T-helper 2 cell treated with Interferon-gamma antibody and Interleukin-4, amounts not matched to agents 5 μg/mL and 100 μg/mL, for 36 hours (primary cell): ENCODE data around the gene ZFYVE28.

Source experiments
- DNase-seq: peaks from one replicate; pipeline ENCODE4 v3.0.0; 2021; ENCODE audit warnings: low spot score
- H3K27ac Mint-ChIP-seq: one replicate; pipeline ENCODE4 v1.8.0; 2021; ENCODE audit warnings: mild to moderate bottlenecking, mixed read lengths
- H3K27me3 Mint-ChIP-seq: one replicate; pipeline ENCODE4 v1.8.0; 2021; ENCODE audit warnings: low read depth, mixed read lengths
- H3K36me3 Mint-ChIP-seq: one replicate; pipeline ENCODE4 v1.8.0; 2021; ENCODE audit warnings: low read depth, mixed read lengths
- H3K4me1 Mint-ChIP-seq: one replicate; pipeline ENCODE4 v1.8.0; 2021; ENCODE audit warnings: low read depth, mixed read lengths
- H3K4me3 Mint-ChIP-seq: one replicate; pipeline ENCODE4 v1.8.0; 2022; ENCODE audit warnings: mild to moderate bottlenecking, moderate library complexity, mixed read lengths
- H3K9me3 Mint-ChIP-seq: one replicate; pipeline ENCODE4 v1.8.0; 2021; ENCODE audit warnings: mixed read lengths

ZFYVE28 gene

GRCh38 chr4:2451036-2451520, 32.6 kb upstream of the ZFYVE28 start:
- H3K9me3 Mint-ChIP-seq = no peaks in the 10 kb centered on the region
- H3K27ac Mint-ChIP-seq = no peak overlapping the region
- no peaks in the 10 kb centered on the region for H3K27me3 Mint-ChIP-seq
- no peaks in the 10 kb centered on the region for H3K36me3 Mint-ChIP-seq
- no peaks in the 10 kb centered on the region for H3K4me1 Mint-ChIP-seq
- DNase-seq = no peak
- no peak overlapping the region for H3K4me3 Mint-ChIP-seq

- H3K27me3 Mint-ChIP-seq = no peaks in the 10 kb centered on the region
- no peak for DNase-seq
- H3K4me1 Mint-ChIP-seq = no peaks in the 10 kb centered on the region
- H3K27ac Mint-ChIP-seq = no peak overlapping the region
- H3K4me3 Mint-ChIP-seq = no peak overlapping the region
- H3K9me3 Mint-ChIP-seq = no peaks in the 10 kb centered on the region
- no peaks in the 10 kb centered on the region for H3K36me3 Mint-ChIP-seq
These were observed 32.1 kb upstream of the ZFYVE28 start for GRCh38 chr4:2450394-2451035.

DNA sequence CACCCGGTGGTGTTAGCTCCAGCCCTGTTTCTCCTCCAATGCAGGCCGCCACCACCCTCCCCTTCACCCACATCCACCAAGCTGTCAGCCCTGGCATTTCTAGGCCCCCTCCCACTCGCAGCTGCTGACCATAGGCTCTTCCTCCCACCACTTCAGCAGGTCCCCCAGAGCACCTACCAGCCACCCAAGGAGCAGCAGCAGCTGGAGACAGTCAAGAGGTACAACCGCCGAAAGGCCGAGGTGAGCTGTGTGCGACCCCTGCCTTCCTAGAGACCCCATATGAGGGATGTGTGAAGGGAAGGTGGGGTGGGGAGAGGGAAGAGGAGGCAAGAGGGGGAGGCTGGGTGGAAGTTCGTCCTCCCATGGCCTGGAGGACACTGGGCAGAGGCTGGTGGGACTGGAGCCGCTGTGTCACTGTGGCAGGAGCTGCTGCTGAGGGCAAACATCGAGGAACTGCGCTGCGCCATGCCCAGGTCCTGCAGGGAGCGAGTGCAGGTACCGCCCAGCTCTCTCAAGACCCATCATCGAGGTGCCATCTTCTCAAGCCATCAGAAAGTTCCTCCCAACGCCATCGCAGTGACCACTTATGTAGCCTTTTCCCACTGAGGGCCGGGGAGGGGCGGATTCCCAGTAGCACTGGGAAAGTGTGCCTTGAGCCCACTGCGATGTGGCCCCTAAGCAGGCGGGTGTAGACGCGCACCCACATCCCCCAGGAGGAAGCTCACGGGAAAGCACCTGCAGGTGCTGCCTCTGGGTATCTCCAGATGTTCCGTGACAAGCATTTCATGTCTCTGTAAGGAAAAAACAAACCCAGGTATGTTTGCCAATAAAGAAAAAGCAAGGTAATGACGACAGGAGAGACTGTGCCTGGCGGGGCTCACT, 31.3 kb upstream of the ZFYVE28 start:
- no peaks in the 10 kb centered on the region for H3K4me1 Mint-ChIP-seq
- H3K36me3 Mint-ChIP-seq = no peaks in the 10 kb centered on the region
- H3K27me3 Mint-ChIP-seq = no peaks in the 10 kb centered on the region
- H3K27ac Mint-ChIP-seq = no peak overlapping the region
- H3K4me3 Mint-ChIP-seq = no peak overlapping the region
- no peaks in the 10 kb centered on the region for H3K9me3 Mint-ChIP-seq
- no peak for DNase-seq

DNA sequence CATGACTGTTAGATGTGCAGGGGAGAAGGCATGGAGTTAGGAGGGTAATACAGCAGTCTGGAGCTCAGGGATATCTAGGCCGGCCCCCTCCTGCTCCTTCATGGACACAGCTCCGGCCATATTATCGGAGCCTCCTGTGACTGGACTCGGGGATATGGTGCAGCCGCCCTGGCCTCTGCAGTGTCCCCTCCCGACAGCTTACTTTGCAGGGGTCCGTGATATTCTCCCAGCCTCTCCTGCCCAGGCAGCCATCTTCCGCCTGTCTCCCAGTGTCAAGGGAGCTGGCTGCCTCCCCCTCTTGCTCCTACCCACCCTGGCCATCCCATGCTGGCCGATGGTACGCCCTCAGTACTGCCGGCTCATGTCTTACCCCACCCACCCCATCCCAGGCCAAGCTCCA, 30.6 kb upstream of the ZFYVE28 start:
- Mint-ChIP-seq H3K36me3 (no peaks in the 10 kb centered on the region), H3K4me3 (no peak overlapping the region), H3K27ac (no peak overlapping the region), H3K27me3 (no peaks in the 10 kb centered on the region), H3K4me1 (no peaks in the 10 kb centered on the region), H3K9me3 (no peaks in the 10 kb centered on the region)
- no peak for DNase-seq

- H3K9me3 Mint-ChIP-seq = no peaks in the 10 kb centered on the region
- H3K27me3 Mint-ChIP-seq = no peaks in the 10 kb centered on the region
- no peak overlapping the region for H3K4me3 Mint-ChIP-seq
- no peaks in the 10 kb centered on the region for H3K4me1 Mint-ChIP-seq
- no peak for DNase-seq
- H3K27ac Mint-ChIP-seq = no peak overlapping the region
- H3K36me3 Mint-ChIP-seq = no peaks in the 10 kb centered on the region
These were observed 30.1 kb upstream of the ZFYVE28 start for GRCh38 chr4:2448589-2448988.

- Mint-ChIP-seq H3K4me3 (no peak overlapping the region), H3K27me3 (no peaks in the 10 kb centered on the region), H3K4me1 (no peaks in the 10 kb centered on the region)
These were observed 28.5 kb upstream of the ZFYVE28 start for GRCh38 chr4:2446656-2447564.

GRCh38 chr4:2445571-2445970, 27.1 kb upstream of the ZFYVE28 start:
- no peaks in the 10 kb centered on the region for H3K36me3 Mint-ChIP-seq
- H3K27ac Mint-ChIP-seq = no peak overlapping the region
- H3K4me1 Mint-ChIP-seq = peaks cover 4% of the 10 kb centered on the region
- DNase-seq = no peak
- no peaks in the 10 kb centered on the region for H3K9me3 Mint-ChIP-seq
- no peak overlapping the region for H3K4me3 Mint-ChIP-seq
- no peaks in the 10 kb centered on the region for H3K27me3 Mint-ChIP-seq

More at GRCh38 chr4:2446656-2447564, 28.5 kb upstream of the ZFYVE28 start:
- no peak for DNase-seq
- H3K9me3 Mint-ChIP-seq = no peaks in the 10 kb centered on the region
- no peaks in the 10 kb centered on the region for H3K36me3 Mint-ChIP-seq
- no peak overlapping the region for H3K27ac Mint-ChIP-seq

DNA sequence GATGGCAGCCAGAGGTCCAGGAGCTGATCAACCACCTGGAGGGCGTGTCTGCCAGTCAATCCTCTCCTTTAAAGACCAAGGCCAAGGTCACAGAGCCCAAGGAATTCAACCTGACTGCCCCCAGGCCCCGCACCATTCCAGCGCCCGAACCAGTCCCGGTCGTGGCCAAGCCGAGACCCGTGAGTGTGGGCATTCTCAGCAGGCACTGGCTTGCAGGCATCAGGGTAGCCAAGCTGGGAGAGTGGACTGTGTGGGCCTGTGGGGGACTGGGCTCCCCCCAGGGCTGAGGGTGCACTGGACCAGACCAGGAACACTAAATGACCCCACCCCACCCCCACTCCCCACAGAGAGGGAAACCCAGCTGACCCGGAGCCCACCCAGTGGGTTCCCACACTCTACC, 26.7 kb upstream of the ZFYVE28 start:
- H3K9me3 Mint-ChIP-seq = no peaks in the 10 kb centered on the region
- H3K27ac Mint-ChIP-seq = no peak overlapping the region
- DNase-seq = no peak
- H3K27me3 Mint-ChIP-seq = no peaks in the 10 kb centered on the region
- H3K4me3 Mint-ChIP-seq = no peak overlapping the region
- peaks cover 4% of the 10 kb centered on the region for H3K4me1 Mint-ChIP-seq
- H3K36me3 Mint-ChIP-seq = no peaks in the 10 kb centered on the region

DNA sequence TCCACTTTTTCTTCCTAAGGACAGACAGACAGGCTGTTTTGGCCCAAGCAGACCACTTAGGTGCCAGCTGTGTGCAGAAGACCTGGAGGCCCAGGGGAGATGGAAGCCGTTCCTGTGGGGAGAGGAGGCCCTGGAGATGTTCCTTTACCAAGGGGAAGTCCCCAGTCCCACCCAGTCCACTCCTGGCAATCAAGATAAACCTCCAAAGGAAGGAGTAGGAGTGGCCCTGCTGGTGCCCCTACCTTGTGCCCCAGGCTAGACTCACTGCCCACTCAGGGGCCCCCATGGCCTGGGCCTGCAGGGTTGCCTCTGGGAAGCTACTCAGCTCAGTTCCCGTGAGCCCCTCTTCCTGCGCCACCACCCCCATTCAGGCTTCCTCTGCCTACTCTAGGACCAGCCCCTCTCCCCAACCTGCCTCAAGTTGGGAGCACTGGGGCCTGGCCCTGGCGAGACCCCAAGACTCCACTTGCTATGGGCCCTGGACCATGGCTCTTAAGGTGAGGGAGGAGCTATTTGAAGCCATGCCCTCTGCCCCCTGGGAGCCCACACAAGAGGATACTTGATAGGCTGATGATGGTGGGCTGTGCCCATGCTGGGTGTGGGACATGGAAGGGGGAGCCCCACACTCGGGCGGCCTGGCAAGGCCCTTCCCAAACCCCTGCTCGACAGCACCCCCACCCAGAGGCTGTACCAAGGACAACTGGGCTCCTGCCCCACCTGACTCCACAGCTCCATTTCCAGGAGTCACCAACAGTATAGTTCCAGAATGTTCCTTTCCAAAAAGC, 25.7 kb upstream of the ZFYVE28 start:
- no peak overlapping the region for H3K27ac Mint-ChIP-seq
- no peaks in the 10 kb centered on the region for H3K27me3 Mint-ChIP-seq
- DNase-seq = no peak
- H3K9me3 Mint-ChIP-seq = no peaks in the 10 kb centered on the region
- H3K4me1 Mint-ChIP-seq = peaks cover 4% of the 10 kb centered on the region
- no peak overlapping the region for H3K4me3 Mint-ChIP-seq
- no peaks in the 10 kb centered on the region for H3K36me3 Mint-ChIP-seq

- Mint-ChIP-seq H3K27ac (no peak overlapping the region), H3K36me3 (no peaks in the 10 kb centered on the region), H3K4me1 (peaks cover 4% of the 10 kb centered on the region), H3K27me3 (no peaks in the 10 kb centered on the region), H3K4me3 (no peak overlapping the region), H3K9me3 (no peaks in the 10 kb centered on the region)
- DNase-seq = no peak
These were observed 24.8 kb upstream of the ZFYVE28 start for GRCh38 chr4:2443061-2443730.

- Mint-ChIP-seq H3K9me3 (no peaks in the 10 kb centered on the region), H3K27me3 (no peaks in the 10 kb centered on the region), H3K4me1 (peaks cover 4% of the 10 kb centered on the region), H3K4me3 (no peak overlapping the region), H3K27ac (no peak overlapping the region), H3K36me3 (no peaks in the 10 kb centered on the region)
- DNase-seq = no peak
These were observed 23.9 kb upstream of the ZFYVE28 start for GRCh38 chr4:2442175-2442993.

GRCh38 chr4:2441393-2442174, 23.1 kb upstream of the ZFYVE28 start:
- Mint-ChIP-seq H3K27ac (peak overlapping the region; percentile 65), H3K27me3 (no peaks in the 10 kb centered on the region), H3K4me1 (peaks cover 4% of the 10 kb centered on the region), H3K9me3 (no peaks in the 10 kb centered on the region), H3K36me3 (no peaks in the 10 kb centered on the region), H3K4me3 (no peak overlapping the region)
- DNase-seq = peak; percentile 69
